Right forelimb (tissue), 1 donor: ENCODE results near the gene PELI2.

ENCODE experiments used
- DNase-seq: peaks from one replicate; pipeline ENCODE4 v3.0.0-alpha.2; 2018

The PELI2 gene, protein sequence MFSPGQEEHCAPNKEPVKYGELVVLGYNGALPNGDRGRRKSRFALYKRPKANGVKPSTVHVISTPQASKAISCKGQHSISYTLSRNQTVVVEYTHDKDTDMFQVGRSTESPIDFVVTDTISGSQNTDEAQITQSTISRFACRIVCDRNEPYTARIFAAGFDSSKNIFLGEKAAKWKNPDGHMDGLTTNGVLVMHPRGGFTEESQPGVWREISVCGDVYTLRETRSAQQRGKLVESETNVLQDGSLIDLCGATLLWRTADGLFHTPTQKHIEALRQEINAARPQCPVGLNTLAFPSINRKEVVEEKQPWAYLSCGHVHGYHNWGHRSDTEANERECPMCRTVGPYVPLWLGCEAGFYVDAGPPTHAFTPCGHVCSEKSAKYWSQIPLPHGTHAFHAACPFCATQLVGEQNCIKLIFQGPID

DNA sequence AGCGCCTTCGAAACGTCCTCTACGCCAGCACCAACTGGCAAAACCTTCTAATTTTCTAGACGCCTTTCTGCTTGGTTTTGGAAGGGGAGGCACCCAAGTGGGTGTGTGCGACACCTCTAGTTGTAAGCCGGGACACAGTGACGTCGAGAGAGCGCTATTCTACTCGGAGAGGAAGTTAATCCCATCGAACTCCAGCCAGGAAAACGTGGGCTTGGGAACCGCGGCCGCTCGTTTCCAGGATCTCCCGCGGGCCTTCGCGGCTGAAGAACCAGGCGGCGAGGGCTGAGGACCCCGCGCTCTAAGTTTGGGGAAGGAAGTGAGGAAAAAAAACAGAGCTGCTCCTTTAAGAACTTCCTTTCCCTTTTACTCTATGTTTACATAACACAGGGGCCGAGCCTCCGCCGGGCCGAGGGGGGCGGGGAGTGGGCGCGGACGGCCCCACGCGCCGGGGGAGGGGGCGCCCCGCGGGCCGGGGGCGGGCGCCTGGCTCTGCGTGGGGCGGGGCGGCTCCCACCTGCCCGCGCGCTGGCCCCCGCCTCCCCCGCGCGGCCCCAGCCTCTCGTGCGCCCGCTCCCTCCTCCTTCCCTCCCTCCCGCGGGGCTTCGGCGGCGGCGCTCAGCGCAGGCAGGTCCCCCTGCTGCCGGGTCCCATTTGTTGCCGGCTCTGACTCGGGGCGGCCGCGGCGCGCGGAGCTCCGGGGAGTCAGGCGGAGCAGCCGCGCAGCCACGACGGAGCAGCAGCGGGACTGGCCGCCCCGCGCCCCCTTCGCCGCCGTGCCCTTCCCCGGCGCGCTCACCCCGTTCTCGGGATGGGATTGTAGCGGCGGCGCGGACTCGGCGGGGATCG, at the start of gene PELI2:
PELI2 (plus strand) TSS at position 647 of the 846 bp plus-strand sequence. CDS start 250 bp downstream, outside the sequence.
- DNase-seq, result peak; percentile 87

DNA sequence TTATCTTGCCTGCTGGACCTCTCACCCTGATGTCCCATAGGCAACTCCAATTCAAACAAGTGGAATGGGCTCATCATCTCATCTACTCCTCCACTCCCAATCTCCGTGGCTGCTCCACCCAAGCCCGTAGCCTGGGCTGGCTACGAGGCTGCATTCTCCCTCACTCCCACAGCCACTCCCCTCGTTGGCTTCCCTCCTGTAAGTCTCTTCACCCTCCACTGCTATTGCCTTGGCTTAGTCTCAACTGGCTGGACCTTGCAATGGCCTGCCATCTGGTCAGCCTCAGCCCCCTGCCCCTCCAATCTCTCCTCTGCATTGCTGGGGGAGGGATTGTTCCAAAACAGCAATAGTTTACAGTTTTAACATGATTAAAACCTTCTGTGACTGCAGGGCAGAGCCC, 44.4 kb upstream of the PELI2 start:
- no peak for DNase-seq

DNA sequence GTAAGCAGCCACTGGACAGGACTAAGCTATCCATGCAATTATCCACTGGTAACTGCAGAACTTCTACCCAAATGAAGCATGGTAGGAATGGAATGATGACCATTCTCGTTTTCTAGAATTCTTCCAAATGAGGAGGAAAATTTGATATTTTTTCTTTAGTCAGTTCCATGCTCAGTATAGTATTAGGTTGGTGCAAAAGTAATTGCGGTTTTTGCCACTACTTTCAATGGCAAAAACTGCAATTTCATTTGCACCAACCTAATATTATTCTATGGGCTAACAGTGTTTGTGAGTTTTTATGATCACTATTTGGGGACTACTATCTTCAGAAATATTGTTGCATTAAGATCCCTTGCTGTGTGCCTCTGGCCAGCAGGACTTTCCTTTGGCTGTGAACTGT, 42.9 kb upstream of the PELI2 start:
- DNase-seq, result no peak

DNA sequence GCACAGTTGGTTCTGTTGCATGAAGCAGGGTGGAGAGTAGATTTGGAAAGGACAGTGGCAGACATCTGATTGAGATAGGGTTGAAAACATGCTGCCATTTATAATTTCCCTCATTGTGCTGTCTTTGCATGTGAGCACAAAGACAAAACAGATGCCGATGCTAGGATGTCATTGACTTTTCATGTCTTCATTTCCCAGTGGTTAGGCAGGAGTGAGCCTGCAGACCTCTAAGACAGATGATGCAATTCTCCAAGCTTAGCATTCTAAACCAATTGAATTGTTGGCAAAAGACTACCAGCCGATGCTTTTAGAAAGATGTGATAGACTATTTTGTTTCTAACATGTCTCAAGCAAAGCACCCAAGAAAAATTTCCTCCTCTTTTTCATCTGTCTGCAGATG, 37.1 kb upstream of the PELI2 start:
- DNase-seq, result no peak

DNA sequence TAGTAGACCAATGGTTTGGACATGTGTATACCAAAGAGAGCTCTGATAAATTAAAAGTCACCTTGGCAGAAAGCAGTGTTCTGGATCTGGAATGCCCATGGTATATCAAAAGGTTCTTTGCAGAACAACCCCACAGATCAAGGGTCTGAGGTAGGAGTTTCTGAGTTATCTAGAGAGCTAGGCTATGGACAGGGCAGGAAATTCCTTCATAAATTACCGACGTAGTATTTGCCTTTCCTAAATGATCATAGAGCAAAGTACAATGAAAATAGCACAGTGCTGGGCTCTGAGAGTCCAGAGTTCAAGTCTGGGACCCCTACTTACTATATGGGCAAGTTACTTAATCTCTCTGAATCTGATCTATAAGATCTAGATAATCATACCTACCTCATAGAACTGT, 35.3 kb upstream of the PELI2 start:
- DNase-seq, result no peak

DNA sequence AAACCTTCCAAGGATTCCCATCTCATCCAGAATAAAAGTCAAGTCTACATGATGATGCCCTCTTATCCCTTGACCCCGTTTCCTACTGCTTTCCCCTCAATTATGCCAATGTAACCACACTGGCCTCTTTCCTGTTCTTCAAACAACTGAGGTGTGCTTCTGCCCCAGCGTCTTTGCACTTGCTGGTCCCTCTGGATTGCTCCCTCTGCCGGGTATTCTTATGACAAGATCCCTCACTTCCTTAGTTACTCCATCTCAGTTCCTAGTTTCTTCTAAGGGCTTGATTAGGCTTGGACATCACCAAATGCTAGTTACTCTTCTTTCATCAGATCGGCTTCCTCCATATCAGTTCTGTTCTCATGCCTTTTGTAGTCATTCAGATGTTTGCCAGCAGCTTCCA, 32.7 kb upstream of the PELI2 start:
- no peak for DNase-seq

DNA sequence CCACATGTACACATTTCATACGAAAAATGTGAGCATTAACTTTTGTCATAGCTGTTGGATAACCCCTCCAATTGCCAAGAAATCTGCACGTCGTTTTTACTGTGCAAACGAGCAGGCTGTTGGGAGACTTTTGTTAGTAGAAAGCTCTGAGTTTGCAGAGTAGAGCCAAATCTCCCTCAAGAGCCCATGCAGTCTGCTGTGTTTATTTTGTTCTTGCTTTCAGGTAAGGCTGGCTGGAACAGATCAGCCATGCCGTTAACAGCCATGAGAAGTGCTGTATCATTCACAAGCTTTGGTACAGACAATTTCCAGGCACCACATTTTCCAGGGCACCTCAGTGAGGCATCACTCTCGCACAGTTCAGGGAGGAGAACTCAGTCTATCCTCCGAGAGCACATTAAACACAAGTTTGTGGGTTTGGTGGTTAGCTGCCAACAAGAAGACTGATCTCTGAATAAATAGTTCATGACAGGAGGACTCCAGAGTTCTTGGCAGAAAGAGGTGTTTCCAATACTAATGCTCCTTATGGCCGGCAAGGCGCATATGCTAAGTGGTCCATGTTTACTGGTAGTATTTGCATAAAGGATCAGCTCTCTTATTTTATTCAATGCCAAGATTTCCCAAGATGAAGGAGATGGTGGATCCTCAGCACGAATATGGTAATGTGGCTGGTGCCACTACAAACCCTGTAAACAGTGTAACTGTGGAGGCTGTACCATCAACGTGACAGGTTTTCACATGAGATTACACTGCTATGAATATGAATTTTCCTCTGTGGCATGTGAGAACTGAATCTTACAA, 30.3 kb upstream of the PELI2 start:
- no peak for DNase-seq

DNA sequence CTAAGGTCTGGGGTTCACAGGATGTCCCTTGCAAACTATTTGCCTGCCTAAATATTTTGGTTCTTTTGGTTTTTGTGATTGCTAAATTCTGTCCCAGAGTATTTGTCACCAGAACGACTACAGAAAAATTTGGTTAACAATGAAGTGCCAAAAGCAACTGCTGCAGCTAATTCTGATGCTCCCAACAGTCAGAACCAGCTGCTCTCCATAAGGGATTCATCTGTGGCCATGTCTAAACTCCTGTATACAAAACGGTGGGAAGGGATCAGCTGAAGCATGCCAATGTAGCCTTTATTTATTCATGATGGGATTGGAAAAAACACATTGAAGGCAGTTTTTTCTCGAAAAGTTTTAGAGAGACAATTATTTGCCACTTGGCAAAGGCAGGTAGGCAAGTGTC, 29.3 kb upstream of the PELI2 start:
- no peak for DNase-seq

DNA sequence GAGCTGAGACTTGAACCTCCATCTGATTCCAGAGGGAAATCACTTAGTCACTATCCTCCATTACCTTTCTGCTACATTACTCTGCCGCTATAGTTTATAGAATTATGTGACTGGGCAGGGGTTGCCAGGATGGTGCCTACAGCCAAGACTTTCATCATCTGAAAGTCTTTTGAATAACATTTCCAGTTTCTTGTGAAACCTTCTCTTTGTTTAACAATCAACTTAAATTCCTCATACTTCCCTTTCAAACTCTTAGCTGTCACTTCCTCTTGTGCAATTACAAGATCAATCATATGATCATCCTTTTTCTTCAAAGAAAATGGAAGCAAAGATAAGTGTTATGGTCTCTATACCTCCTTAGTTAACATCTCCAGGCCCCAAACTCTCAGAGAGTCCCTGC, 25.4 kb upstream of the PELI2 start:
- no peak for DNase-seq

DNA sequence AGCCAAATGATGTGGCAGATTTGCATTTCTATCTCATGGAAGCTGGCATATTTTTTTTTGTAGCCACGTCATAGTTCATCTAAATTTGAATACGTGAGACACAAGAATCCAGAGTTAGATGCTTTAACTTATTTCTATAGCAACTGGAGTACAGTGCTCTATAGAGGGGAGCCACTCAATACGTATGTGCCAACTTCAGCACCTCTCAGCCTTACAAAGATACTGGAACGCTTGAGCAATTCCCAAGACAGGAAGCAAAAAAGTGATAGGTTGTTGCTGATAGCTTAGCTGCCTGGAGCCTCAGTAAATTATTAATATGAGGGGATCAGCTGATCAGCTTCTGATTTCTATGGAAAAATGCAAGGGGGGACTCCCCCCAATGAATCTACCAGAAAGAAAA, 24.1 kb upstream of the PELI2 start:
- DNase-seq, result no peak

DNA sequence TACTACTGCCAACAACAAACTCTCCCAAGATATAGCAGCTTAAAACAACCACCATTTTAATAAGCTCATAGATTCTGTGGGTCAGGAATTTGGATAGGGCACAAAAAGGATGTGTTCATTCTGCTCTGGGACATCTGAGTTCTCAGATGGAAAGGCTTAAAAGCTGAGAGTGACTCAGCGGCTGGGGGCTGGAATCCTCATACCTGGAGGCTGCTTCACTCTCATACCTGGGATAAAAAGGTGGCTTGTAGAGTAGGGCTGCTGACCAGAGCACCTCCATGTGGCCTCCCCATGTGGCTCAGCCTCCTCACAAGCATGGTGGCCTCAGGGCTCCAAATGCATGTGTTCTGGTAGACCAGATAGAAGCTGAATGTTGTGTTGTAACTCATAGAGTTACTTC, 20.2 kb upstream of the PELI2 start:
- no peak for DNase-seq

DNA sequence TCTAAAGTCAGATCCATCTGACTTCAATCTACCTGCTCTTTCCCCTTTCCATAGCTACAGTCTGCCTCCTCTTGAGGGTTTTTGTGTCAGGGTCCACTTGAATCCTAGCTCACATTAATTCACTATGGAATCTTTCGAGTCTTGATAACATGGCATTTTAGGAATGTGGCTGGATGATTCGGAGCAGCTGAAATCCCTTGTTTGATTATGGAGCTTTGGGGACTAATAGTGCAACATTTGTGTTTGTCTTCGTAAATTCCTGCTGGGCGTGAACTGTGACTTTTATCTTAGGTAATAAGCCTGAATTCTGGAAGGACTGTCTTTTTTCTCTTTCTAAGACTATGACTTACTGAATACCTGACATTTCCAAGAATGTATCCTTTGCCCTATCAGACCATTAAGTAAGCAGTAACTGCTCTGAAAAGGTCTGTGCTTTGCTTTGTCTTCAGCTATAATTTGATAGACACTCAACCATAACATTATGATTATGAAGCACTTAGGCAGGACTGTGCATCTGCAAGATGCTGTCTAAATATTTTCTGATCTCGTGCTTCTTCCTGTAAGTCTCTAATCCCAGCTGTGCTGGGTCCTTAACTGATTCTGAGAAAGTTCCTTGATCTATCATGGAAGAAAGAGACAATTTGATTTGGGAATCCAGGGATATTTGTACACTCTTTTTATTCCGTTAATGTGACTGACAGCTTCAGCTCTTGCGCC, 19.0 kb upstream of the PELI2 start:
- DNase-seq, result no peak

DNA sequence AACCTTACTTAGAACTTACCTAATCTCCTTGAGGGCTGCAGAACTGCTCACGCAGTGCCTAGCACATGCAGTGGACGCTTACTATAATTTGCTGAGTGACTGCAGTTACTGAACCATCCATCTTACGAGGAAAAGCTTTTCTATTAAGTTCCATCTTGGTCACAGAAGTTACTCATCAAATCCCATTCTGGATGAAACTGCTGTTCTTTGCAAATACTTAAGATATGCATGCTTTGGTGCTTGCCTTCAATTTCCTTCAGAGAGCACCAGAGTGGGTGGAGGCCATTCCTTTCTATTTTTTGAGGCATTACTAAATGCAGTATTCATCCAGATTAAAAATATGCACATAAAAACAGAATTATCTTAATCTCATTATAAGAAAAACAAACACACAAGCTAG, 17.7 kb upstream of the PELI2 start:
- DNase-seq, result no peak

DNA sequence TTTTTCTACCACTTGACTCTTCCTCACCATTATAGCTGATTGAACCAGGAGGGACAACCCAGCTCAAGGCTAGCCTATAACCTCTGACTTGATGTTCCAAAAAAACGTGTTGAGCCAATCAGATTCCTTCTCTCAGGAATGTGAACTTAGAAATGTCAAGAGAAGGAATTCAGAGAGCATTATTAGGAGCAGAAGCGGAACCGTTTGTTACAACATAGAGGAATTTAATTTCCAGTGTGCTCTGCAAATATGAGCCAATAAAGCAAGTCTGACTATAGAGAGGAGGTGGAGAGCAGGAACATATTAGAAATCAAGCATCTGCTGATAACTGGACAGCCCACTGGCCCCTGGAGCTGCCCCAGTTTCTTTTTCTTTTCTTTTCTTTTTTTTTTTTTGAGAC, 15.3 kb upstream of the PELI2 start:
- no peak for DNase-seq

DNA sequence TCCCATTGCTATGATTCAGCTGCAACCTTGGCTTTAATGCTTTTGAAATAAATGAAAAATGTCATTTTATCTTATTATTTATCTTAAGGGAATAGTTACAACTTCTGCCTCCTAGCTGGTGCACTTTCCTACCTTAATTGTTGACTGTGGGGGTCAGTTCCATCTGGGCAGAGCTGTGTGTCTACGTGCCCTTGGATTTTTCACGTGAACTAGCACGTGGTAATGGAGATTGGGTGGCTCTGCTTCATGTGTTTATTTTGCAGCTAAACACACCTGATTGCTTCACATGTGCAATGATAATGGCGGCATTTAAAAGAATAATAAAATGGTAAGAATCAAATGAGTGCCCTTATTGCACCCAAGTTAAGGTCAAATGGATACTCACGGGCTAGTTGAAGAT, 10.6 kb upstream of the PELI2 start:
- DNase-seq, result no peak

DNA sequence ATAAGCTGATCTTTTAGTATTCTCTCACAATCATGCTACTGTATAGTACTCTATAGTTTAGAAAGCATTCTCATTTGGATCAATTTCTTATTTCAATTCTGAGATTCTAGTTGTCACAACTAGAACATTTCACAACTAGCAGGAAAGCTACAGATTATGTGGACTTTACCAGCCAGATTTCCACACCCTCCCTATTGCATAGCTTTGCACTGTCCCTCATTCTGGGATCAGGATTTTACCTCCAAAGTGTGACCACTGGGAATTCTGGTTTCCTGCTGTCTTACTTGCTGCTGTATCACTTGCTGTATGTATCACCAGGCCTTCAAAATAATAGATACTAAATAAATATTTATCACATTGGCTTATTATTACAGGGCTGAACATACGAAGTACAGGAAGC, 10.2 kb upstream of the PELI2 start:
- DNase-seq, result no peak

DNA sequence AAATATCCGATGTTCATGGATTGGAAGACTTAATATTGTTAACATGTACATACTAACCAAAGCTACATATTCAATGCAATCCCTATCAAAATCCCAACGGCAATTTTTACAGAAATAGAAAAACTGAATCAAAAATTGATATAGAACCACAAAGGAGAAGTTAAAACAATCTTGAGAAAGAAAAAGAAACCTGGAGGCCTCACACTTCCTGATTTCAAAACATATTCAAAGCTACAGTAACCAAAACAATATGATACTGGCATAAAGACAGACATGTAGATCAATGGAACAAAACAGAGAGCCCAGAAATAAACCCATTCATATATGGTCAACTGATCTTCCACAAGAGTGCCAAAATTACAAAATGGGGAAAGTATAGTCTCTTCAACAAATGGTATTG, 5.4 kb upstream of the PELI2 start:
- no peak for DNase-seq

DNA sequence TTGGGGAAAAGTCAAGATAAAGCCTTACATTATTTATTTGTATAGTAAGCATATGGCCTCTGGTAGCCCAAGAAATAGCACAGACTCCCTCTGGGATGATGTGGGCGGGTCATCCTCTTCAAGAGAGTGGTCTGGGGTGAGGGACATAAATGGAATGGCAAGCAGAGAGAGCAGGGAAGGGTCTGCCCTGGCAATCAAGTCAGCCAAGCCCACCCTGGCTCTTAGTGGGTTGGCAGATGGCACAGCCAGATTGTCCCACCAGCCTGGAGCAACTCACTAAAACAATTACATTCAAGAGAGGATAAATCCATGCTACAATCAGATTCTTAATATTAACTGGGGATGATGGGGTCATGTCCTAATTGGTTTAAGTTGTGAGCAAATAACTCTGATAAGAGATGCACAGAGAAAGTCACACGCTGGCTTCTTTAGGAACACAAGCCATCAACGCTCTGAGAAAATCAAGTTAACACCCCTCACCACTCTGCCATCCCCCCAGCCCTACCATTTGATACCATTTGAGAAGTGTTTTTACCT, 2.8 kb upstream of the PELI2 start:
- DNase-seq, result no peak

DNA sequence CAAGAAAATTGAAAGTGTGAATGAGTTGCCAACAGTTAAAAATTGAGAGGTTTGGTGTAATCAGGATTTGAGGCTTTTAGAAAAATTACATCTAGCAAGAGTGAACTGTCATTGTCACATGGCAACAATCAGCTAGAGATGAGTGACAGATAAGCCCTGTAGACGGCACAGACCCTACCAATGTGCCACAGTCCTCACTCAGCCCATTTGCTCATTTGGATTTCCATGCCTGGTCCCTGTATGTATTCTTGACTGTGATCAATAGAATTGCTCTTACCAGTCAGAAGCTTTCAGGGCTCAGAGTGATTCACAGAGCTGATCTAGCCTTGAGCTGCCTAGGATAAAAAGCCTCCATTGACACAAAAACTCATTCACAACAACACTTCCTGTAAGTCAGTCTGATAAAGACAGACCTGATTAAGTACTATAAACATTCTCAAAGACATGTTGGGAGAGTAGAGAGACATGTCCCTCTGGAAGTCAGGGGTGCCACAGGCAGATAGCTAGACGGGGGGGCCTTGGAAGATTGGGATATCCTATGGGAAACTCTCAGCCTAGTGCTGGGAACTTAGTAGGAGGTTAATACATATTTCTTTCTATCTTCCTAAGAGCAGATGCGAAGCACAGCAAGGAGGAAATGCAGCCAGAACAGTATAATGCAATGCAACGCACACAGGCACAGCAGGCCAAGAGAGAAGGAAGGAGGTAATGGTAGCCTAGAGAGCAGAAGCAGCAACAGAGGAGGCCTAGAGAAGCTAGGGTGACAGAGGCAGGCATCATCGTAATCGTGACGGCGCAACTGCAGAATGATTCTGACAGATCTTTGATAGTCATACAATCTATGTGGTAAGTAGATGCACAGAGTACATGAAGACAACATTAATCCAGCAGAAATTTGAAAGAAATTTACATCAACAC, 2.0 kb upstream of the PELI2 start:
- no peak for DNase-seq

DNA sequence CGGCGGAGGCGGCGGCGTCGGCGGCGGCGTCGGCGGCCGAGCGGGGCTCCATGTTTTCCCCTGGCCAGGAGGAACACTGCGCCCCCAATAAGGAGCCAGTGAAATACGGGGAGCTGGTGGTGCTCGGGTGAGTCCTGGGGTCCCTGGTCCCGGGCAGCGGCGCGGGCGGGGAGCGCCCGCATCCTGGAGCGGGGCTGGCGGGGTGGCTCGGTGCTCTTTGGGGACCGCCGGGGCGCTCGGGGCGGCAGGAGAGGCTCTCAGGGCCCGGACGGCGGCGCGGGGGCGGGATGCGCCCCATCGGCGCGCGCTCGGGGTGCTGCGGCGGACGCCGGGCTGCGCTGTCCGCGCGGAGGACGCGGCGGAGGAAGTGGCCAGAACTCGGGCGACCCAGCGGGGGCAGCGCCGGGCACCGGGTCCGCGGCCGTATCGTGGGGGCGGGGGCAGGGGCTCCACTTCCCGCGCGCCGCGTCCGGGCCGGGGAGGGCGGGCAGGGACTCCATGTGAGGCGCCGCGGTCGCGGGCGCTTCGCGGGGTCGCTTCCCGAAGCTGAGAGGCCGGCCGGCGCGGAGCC, 485 bp downstream of the PELI2 start:
- no peak for DNase-seq
